ENCODE data around the gene BLVRA. TPM values are rescaled to one million over a fixed set of nuclear protein-coding genes. Genes with fewer than 3 reads are reported as not detected.

The BLVRA gene
- total and polyA plus RNA-seq, 10 of the 15 experiments (the other 5 are each of a cell fraction or from before 2014, with no cell fraction given), result 63.3 to 198 (median 102) TPM

DNA sequence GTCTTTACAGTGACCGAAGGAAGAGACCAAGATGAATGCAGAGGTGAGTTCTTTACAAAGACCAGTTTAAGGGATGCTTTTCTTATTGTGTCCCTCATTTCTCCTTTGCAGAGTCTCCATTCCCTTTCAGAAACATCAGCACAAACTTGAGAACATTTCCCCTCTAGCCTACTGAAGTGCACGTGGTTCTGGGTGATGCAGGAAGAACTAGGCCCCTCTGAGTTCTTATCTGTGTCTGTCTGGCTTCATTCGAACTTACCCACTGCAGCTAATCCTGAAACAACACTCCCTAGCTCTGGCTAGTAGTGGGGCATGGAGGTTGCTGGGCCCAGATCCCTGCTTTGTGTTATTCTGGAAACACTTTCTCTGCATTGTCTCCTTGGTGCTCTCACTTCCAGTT is 12.6 kb downstream of the BLVRA start:
- Histone ChIP-seq H3K27ac (ENCODE audit: control insufficient read depth, insufficient read depth) (no peak overlapping the region), H3K9ac (ENCODE audit: control insufficient read depth, insufficient read depth, low read length) (no peak overlapping the region), H3K4me1 (ENCODE audit: control insufficient read depth, insufficient read depth, low read length) (no peaks in the 10 kb centered on the region), H3K4me2 (ENCODE audit: control insufficient read depth, insufficient read depth) (no peak overlapping the region), H2AFZ (ENCODE audit: control insufficient read depth, low read depth, low read length) (no peak overlapping the region), H3K36me3 (ENCODE audit: control insufficient read depth in 2 of 2, insufficient read depth in 2 of 2, low read length in 1 of 2) (peaks cover 3 to 10% of the 10 kb centered on the region in 2 experiments; a peak in 3 of 4 replicates), H3K79me2 (ENCODE audit: control insufficient read depth, insufficient read depth, low read length) (peaks cover 3% of the 10 kb centered on the region; the same call in 1 of the 2 replicates), H3K9me3 (replicated peaks; ENCODE audit: control insufficient read depth, insufficient read depth, low read length) (peaks cover 2% of the 10 kb centered on the region; the same call in 1 of the 3 replicates), H4K20me1 (ENCODE audit: control insufficient read depth, insufficient read depth) (no peaks in the 10 kb centered on the region), H3K27me3 (replicated peaks in 1 of 2; ENCODE audit: control insufficient read depth in 2 of 2, insufficient read depth in 2 of 2, low read length in 1 of 2) (no peaks in the 10 kb centered on the region), H3K4me3 (no peak overlapping the region)
- CTCF ChIA-PET, result no interaction called here
- FAIRE-seq (no peak), ATAC-seq (no peak), DNase-seq (ENCODE audit: low read depth, low spot score) (no peak)
- WGBS (ENCODE audit: insufficient coverage, insufficient replicate concordance, low lambda C conversion rate, missing lambda C conversion rate), result 45% methylated on average over 3 of the region's 3 CpGs
- in situ Hi-C loops (cut with MboI), result no loop called here
- no TSS peak for BruUV-seq (replicated peaks)
- SMC1A ChIA-PET (ENCODE audit: uncharacterized antibody, unreplicated experiment), result interaction anchor here (1.1 kb wide), 1 partner anchor 14 kb away, joined by 4 read pairs; no protein-coding TSS in a partner anchor
- RAD21 ChIA-PET (ENCODE audit: unreplicated experiment), result no interaction called here
- intact Hi-C loops (cut with micrococcal nuclease; ENCODE audit: unreplicated experiment), result no loop called here
- TF ChIP-seq DPF2 (IDR thresholded peaks at IDR 0.05), result no peak
- no peak for TF ChIP-seq SP1 (IDR thresholded peaks at IDR 0.05; ENCODE audit: low read depth, low read length)
- no peak for TF ChIP-seq PML (IDR thresholded peaks at IDR 0.05; ENCODE audit: low read length)
- TF ChIP-seq, protein P1, sequence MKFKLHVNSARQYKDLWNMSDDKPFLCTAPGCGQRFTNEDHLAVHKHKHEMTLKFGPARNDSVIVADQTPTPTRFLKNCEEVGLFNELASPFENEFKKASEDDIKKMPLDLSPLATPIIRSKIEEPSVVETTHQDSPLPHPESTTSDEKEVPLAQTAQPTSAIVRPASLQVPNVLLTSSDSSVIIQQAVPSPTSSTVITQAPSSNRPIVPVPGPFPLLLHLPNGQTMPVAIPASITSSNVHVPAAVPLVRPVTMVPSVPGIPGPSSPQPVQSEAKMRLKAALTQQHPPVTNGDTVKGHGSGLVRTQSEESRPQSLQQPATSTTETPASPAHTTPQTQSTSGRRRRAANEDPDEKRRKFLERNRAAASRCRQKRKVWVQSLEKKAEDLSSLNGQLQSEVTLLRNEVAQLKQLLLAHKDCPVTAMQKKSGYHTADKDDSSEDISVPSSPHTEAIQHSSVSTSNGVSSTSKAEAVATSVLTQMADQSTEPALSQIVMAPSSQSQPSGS (IDR thresholded peaks at IDR 0.05; ENCODE audit: low read length), result no peak
- TF ChIP-seq HDAC2 (IDR thresholded peaks at IDR 0.05), result no peak
- TF ChIP-seq SUPT20H (IDR thresholded peaks at IDR 0.05; ENCODE audit: borderline replicate concordance, control insufficient read depth, low read depth, low read length), result no peak
- TF ChIP-seq RBBP5 (conservative IDR thresholded peaks at IDR 0.05), result no peak
- no peak for TF ChIP-seq ATF7 (IDR thresholded peaks at IDR 0.05; ENCODE audit: low read depth)
- TF ChIP-seq HDAC6 (IDR thresholded peaks at IDR 0.05; ENCODE audit: unreplicated experiment), result no peak
- TF ChIP-seq RAD21 (IDR thresholded peaks at IDR 0.05; ENCODE audit: insufficient read depth, low read depth, low read length), result no peak
- POLR2A ChIA-PET, result no interaction called here

Data from GM12878 (cell line).